Parathyroid adenoma (tissue), 2 donors: ENCODE data around the gene PDC.

Source experiments
- H2AFZ ChIP-seq: fragments of 300-600 bp; sonication (generic); one replicate; pipeline ENCODE4 v1.7.0; 2017; ENCODE audit warnings: antibody characterized with exemption, mild to moderate bottlenecking
- H3K27ac ChIP-seq: fragments of 300-600 bp; sonication (generic); one replicate; pipeline ENCODE4 v1.7.0; 2017
- H3K27me3 ChIP-seq: fragments of 300-600 bp; sonication (generic); one replicate; pipeline ENCODE4 v1.7.0; 2017; ENCODE audit warnings: low read length; ENCODE audit not compliant: control insufficient read depth, insufficient read depth
- H3K36me3 ChIP-seq: fragments of 300-600 bp; sonication (generic); one replicate; pipeline ENCODE4 v1.7.0; 2017; ENCODE audit warnings: low read length; ENCODE audit not compliant: control insufficient read depth, insufficient read depth
- H3K4me1 ChIP-seq: fragments of 300-600 bp; sonication (generic); one replicate; pipeline ENCODE4 v1.7.0; 2017; ENCODE audit warnings: control low read depth
- H3K4me2 ChIP-seq: fragments of 300-600 bp; sonication (generic); one replicate; pipeline ENCODE4 v1.7.0; 2017; ENCODE audit warnings: low read length
- H3K4me3 ChIP-seq: fragments of 300-600 bp; sonication (generic); one replicate; pipeline ENCODE4 v1.7.0; 2017; ENCODE audit warnings: low read depth, low read length
- H3K79me2 ChIP-seq: fragments of 300-600 bp; sonication (generic); one replicate; pipeline ENCODE4 v1.7.0; 2017; ENCODE audit warnings: control low read depth
- H3K9ac ChIP-seq: fragments of 300-600 bp; sonication (generic); one replicate; pipeline ENCODE4 v1.7.0; 2017; ENCODE audit warnings: mild to moderate bottlenecking
- H3K9me3 ChIP-seq: fragments of 300-600 bp; sonication (generic); one replicate; pipeline ENCODE4 v1.7.0; 2017; ENCODE audit warnings: low read length; ENCODE audit not compliant: control insufficient read depth
- CTCF ChIP-seq: fragments of 300-600 bp; sonication (generic); IDR thresholded peaks from one replicate; pipeline ENCODE4 v1.7.0; 2017; ENCODE audit warnings: antibody characterized with exemption, mild to moderate bottlenecking
- donor health status: primary hyperparathyroidism.

Gene PDC

GRCh38 chr1:186461014-186461413 is at the start of gene PDC:
TSS of gene PDC (minus strand) at chr1:186461114. CDS start at chr1:186449459, 11,655 bp downstream.
- no peak within 1 kb of the TSS for H3K4me2 ChIP-seq
- H3K4me1 ChIP-seq = no peaks in the 10 kb centered on the region
- no peak within 1 kb of the TSS for H2AFZ ChIP-seq
- no peak for TF ChIP-seq CTCF
- H3K9ac ChIP-seq = no peak within 1 kb of the TSS
- no peaks in the 10 kb centered on the region for H3K36me3 ChIP-seq
- H3K79me2 ChIP-seq = no peaks in the 10 kb centered on the region
- no peaks in the 10 kb centered on the region for H3K9me3 ChIP-seq
- no peaks in the 10 kb centered on the region for H3K27me3 ChIP-seq
- H3K4me3 ChIP-seq = no peak within 1 kb of the TSS
- H3K27ac ChIP-seq = no peak within 1 kb of the TSS

- no peak overlapping the region for H3K4me2 ChIP-seq
- H3K4me1 ChIP-seq = no peaks in the 10 kb centered on the region
- H3K27ac ChIP-seq = no peak overlapping the region
- no peak for TF ChIP-seq CTCF
- no peaks in the 10 kb centered on the region for H3K27me3 ChIP-seq
- H3K4me3 ChIP-seq = no peak overlapping the region
- H3K9ac ChIP-seq = no peak overlapping the region
- H3K9me3 ChIP-seq = no peaks in the 10 kb centered on the region
- no peaks in the 10 kb centered on the region for H3K79me2 ChIP-seq
- H2AFZ ChIP-seq = no peak overlapping the region
- no peaks in the 10 kb centered on the region for H3K36me3 ChIP-seq
These were observed 42.3 kb upstream of the PDC start for GRCh38 chr1:186503190-186503589.

GRCh38 chr1:186502087-186502486 is 41.2 kb upstream of the PDC start:
- Histone ChIP-seq H3K36me3 (no peaks in the 10 kb centered on the region), H3K79me2 (no peaks in the 10 kb centered on the region), H3K4me3 (no peak overlapping the region), H3K27me3 (no peaks in the 10 kb centered on the region), H3K4me1 (no peaks in the 10 kb centered on the region), H3K9ac (no peak overlapping the region), H3K4me2 (no peak overlapping the region), H3K9me3 (no peaks in the 10 kb centered on the region), H2AFZ (no peak overlapping the region), H3K27ac (no peak overlapping the region)
- no peak for TF ChIP-seq CTCF

GRCh38 chr1:186500804-186501203 is 39.9 kb upstream of the PDC start:
- Histone ChIP-seq H3K9me3 (no peaks in the 10 kb centered on the region), H3K79me2 (no peaks in the 10 kb centered on the region), H3K4me3 (no peak overlapping the region), H3K27me3 (no peaks in the 10 kb centered on the region), H3K36me3 (no peaks in the 10 kb centered on the region), H2AFZ (no peak overlapping the region), H3K27ac (no peak overlapping the region), H3K4me2 (no peak overlapping the region), H3K9ac (no peak overlapping the region), H3K4me1 (no peaks in the 10 kb centered on the region)
- no peak for TF ChIP-seq CTCF

- Histone ChIP-seq H3K27ac (no peak overlapping the region), H3K36me3 (no peaks in the 10 kb centered on the region), H3K4me3 (no peak overlapping the region), H2AFZ (no peak overlapping the region), H3K4me1 (no peaks in the 10 kb centered on the region), H3K27me3 (no peaks in the 10 kb centered on the region), H3K9me3 (no peaks in the 10 kb centered on the region), H3K4me2 (no peak overlapping the region), H3K9ac (no peak overlapping the region), H3K79me2 (no peaks in the 10 kb centered on the region)
- TF ChIP-seq CTCF = no peak
These were observed 38.7 kb upstream of the PDC start for GRCh38 chr1:186499571-186499970.
